ENCODE measurements around the gene ALPP. TPM values are rescaled to one million over a fixed set of nuclear protein-coding genes. Genes with fewer than 3 reads are reported as not detected.
"Not testable (repeated sequence)": the region's sequence is repeated elsewhere in the genome, so short reads cannot be mapped to it uniquely, and the experiment has no call there.

The ALPP gene
- total RNA-seq, 1 donor from 2014 or later: not detected

DNA sequence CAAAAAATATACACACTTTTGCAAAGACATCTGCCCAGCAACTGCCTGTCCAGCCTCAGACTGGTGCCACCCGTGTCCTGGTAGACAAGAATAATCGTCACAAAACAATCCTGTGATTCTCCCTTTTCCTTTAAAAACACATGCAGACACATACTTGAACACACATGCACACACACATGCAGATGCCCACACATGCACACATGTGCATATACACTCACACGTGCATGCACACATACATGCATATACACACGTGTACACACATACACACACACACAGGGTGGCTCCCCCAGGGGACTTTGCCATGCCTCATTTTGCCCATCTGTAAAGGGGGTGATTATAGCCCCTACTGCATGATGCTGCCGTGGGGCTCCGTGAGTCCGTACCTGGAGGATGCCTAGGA is 24.9 kb upstream of the ALPP start:
- no peak for DNase-seq (ENCODE audit: extremely low spot score, unreplicated experiment)
- H3K4me1 Mint-ChIP-seq (ENCODE audit: unreplicated experiment): no peaks in the 10 kb centered on the region
- no peak overlapping the region for H3K27ac Mint-ChIP-seq (ENCODE audit: unreplicated experiment)
- H3K27me3 Mint-ChIP-seq (ENCODE audit: unreplicated experiment): peaks cover 11% of the 10 kb centered on the region
- H3K9me3 Mint-ChIP-seq (ENCODE audit: unreplicated experiment): no peaks in the 10 kb centered on the region
- H3K4me3 Mint-ChIP-seq (ENCODE audit: unreplicated experiment): no peak overlapping the region
- peaks cover 3% of the 10 kb centered on the region for H3K36me3 Mint-ChIP-seq (ENCODE audit: unreplicated experiment)
- no peak for TF ChIP-seq CTCF (IDR thresholded peaks at IDR 0.05)

DNA sequence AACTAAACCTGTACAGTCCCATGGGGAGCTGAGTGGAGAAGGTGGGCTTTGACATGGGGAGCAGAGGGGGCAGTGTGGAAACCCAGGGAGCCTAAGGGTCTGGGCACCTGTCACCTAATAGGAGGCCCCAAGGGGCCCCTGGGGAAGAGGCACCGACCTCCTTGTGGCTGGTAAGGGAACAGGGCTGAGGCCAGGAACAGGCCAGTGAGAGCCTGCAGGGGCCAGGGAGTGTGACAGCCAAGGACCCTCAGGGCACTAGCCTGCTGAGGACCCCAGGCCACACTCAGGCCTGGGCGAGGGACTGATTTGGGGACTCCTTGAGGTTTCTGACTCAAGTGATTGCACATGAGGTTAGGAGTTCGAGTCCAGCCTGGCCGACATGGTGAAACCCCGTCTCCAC is 24.5 kb upstream of the ALPP start:
- Mint-ChIP-seq H3K27ac (ENCODE audit: unreplicated experiment) (no peak overlapping the region), H3K4me3 (ENCODE audit: unreplicated experiment) (no peak overlapping the region), H3K27me3 (ENCODE audit: unreplicated experiment) (peaks cover 11% of the 10 kb centered on the region), H3K36me3 (ENCODE audit: unreplicated experiment) (peaks cover 3% of the 10 kb centered on the region), H3K9me3 (ENCODE audit: unreplicated experiment) (no peaks in the 10 kb centered on the region), H3K4me1 (ENCODE audit: unreplicated experiment) (no peaks in the 10 kb centered on the region)
- no peak for DNase-seq (ENCODE audit: extremely low spot score, unreplicated experiment)
- no peak for TF ChIP-seq CTCF (IDR thresholded peaks at IDR 0.05)

GRCh38 chr2:232361646-232362045 is 16.9 kb upstream of the ALPP start:
- Mint-ChIP-seq H3K27me3 (ENCODE audit: unreplicated experiment) (peaks cover 6% of the 10 kb centered on the region), H3K9me3 (ENCODE audit: unreplicated experiment) (no peaks in the 10 kb centered on the region), H3K4me3 (ENCODE audit: unreplicated experiment) (no peak overlapping the region), H3K36me3 (ENCODE audit: unreplicated experiment) (peaks cover under 1% of the 10 kb centered on the region), H3K27ac (ENCODE audit: unreplicated experiment) (no peak overlapping the region), H3K4me1 (ENCODE audit: unreplicated experiment) (peaks cover 22% of the 10 kb centered on the region)
- DNase-seq (ENCODE audit: extremely low spot score, unreplicated experiment): no peak
- TF ChIP-seq CTCF (IDR thresholded peaks at IDR 0.05): no peak

DNA sequence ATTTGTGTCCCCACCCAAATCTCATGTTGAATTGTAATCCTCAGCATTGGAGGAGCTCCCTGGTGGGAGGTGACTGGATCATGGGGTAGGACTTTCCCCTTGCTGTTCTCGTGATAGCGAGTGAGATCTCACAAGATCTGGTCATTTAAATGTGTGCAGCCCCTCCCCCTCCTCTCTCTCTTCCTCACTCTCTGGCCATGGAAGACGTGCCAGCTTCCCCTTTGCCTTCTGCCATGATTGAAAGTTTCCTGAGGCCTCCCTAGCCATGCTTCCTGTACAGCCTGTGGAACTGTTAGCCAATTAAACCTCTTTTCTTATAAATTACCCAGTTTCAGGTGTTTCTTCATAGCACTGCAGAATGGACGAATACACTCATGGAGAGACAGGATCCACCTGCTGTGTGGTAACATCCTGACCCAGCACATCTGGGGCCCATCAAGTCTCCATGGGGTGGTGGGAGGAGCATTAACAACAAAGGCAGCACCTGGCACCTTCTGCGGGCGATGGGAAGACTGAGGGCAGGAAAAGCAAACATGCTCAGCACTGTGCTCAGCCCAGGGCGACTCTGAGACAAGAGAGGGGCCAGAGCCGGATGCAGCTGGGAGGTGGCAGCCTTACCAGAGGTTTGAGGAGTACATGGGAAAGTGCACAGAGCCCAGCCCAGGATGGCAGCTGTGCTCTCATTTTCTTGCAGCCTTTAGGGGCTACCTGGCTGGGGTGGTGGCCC is 16.2 kb upstream of the ALPP start:
- no peak overlapping the region for H3K27ac Mint-ChIP-seq (ENCODE audit: unreplicated experiment)
- peaks cover 3% of the 10 kb centered on the region for H3K27me3 Mint-ChIP-seq (ENCODE audit: unreplicated experiment)
- no peaks in the 10 kb centered on the region for H3K9me3 Mint-ChIP-seq (ENCODE audit: unreplicated experiment)
- no peak for TF ChIP-seq CTCF (IDR thresholded peaks at IDR 0.05)
- H3K4me1 Mint-ChIP-seq (ENCODE audit: unreplicated experiment): peaks cover 22% of the 10 kb centered on the region
- H3K36me3 Mint-ChIP-seq (ENCODE audit: unreplicated experiment): no peaks in the 10 kb centered on the region
- DNase-seq (ENCODE audit: extremely low spot score, unreplicated experiment): no peak
- no peak overlapping the region for H3K4me3 Mint-ChIP-seq (ENCODE audit: unreplicated experiment)

DNA sequence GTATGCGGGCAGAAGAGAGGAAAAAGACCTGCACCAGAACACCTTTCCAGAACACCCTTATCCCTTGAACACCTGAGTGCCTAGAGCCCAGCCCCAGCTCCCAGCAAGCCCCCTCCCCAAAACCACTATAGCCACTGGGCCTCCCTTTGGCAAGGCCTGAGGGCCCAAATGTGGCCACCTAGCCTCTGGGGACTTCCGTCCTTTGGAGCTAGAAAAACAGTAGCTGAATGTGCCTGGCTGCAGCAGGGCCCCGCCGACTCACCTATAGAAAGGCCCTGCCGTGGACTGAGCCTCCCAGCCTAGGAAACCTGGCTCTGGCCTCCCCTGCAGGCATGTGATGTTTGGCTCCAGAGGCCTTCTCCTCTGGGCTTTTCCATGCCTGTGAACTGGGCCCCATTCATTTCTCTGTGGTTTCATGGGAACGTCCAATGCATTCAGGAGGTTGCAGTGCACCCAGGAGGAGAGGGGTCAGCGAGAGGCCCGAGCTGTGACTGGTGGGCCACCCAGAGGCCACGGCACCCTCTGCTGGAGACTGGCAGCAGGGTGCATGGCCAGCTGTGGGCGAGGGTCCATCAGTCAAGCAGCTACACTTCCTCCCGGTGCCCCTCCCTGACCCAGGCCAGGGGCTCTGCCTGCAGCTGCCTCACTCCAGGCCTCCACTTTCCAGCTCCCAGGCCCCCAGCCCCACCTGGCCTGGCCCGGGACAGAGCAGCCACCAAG is 15.3 kb upstream of the ALPP start:
- not testable (repeated sequence) for H3K27me3 Mint-ChIP-seq (ENCODE audit: unreplicated experiment); H3K4me3 Mint-ChIP-seq (ENCODE audit: unreplicated experiment); H3K36me3 Mint-ChIP-seq (ENCODE audit: unreplicated experiment); DNase-seq (ENCODE audit: extremely low spot score, unreplicated experiment); H3K9me3 Mint-ChIP-seq (ENCODE audit: unreplicated experiment)
- H3K27ac Mint-ChIP-seq (ENCODE audit: unreplicated experiment): peak overlapping the region; percentile 59
- H3K4me1 Mint-ChIP-seq (ENCODE audit: unreplicated experiment): peaks cover 22% of the 10 kb centered on the region

Measured in osteocyte (in vitro differentiated cells).